Stimulated activated CD4-positive, alpha-beta T cell treated with anti-CD3 and anti-CD28 coated beads, Interleukin-15, amount 100 ng/mL, for 48 hours (primary cell): Measurements from ENCODE around the gene POMGNT2.
"Not testable (repeated sequence)": the region's sequence is repeated elsewhere in the genome, so short reads cannot be mapped to it uniquely, and the experiment has no call there.

Source experiments
- DNase-seq, 2 donors: peaks; one replicate each; pipeline ENCODE4 v3.0.0-alpha.2; 2020; ENCODE audit warnings: low read depth in 2 of 2

The POMGNT2 gene

DNA sequence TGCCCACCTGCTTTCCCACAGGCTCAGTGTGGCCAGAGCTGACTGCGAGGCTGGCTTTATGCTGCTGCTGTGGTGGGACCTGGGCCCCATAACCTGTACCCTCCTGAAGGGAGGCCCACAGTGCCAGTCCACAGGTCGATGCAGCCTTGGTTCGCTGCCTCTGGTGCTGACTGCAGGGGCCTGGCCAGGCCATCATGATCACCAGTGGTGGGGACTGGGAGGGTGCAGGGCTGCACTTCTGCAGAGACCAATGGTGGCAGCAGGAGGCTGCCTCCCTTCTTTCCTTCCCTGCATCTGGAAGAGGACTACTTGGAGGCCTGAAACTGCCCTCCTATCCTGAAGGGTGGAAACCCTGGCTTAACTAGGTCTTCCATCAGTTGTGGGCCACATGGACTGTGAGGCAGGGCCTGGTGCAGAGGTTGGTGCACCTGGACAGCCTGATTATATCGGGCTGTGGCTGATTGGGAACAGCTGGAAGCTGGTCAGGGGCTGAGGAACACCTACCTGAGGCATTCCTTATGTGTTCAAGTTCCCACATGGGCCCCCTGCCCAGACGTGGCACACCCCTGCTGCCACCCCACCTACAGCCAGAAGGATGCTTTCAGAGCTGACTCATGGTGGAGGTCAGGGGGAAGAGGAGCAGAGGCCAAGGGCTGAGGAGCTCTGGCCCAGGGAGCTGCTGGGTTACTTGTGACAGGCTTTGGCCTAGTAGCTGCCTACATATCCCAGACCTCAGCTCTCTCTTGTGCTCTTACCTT lies 29.8 kb downstream of the POMGNT2 start:
- no peak for DNase-seq

DNA sequence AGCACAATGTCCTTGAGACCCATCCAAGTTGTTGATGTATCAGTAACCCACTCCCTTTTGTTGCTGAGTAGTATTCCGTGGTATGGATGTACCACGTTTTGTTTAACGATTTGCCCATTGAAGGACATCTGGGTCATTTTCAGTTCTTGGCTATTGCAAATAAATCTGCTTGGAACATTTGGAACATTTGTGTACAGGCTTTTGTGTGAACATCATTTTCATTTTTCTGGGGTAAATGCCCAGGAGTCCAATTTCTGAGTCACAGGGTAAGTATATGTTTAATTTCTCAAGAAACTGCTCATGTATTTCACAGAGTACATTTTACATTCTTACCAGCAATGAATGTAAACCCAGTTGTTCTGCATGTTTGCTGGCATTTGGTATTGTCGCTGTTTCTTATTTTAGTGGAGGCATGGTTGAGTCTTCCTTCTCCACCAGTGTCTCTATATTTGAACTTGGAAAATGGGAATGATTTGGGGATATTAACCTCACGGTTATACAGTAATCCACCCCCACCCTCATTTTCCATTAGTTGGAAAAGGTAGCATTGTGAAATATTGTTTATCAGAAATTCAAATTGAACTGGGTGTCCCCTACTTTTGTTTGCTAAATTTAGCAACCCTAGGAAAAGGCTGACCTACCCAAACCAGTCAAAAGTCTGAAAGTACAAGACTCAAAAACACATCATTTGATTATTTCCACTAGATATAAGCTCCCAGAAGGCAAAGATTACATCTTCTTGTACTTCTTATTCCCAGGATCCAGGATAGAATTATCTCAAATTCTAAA lies 30.8 kb downstream of the POMGNT2 start:
- DNase-seq, result no peak

- no peak for DNase-seq
Observed at GRCh38 chr3:43074482-43074881, 31.4 kb downstream of the POMGNT2 start.

GRCh38 chr3:43073836-43074220 lies 32.1 kb downstream of the POMGNT2 start:
- no peak for DNase-seq

DNA sequence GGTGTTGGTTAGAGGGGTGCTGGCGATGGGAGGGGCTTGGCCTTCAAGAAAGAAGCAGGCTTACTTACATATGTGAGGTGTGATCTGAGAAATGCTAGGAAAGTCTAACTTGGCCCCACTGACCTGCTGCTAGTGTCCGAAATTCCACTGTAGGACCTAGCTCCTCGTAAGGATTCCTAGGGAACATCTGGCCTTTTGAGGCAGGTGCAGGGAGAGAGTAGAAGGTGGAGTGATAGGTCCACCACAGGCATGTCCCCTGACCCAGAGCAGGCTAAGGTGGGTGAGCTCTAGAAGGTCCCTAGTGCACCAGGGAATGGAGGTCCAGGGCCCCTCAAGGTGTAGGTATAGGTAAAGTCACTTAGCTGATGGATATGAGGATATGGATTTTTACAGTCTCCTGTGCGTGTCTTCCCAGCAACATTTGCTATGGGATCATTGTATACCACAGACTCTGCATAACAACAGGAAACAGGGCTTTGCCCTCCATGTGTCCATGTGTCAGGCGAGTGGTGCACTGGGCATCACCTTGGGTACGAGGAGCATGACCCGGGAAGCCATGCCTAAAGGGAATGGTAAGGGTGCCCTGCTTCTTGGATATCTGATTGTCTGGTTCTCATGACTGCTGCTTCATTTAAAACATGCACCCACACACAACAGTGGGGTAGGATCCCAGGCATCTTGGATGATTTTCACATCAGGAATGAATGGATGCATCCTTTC lies 32.6 kb downstream of the POMGNT2 start:
- DNase-seq, result no peak

DNA sequence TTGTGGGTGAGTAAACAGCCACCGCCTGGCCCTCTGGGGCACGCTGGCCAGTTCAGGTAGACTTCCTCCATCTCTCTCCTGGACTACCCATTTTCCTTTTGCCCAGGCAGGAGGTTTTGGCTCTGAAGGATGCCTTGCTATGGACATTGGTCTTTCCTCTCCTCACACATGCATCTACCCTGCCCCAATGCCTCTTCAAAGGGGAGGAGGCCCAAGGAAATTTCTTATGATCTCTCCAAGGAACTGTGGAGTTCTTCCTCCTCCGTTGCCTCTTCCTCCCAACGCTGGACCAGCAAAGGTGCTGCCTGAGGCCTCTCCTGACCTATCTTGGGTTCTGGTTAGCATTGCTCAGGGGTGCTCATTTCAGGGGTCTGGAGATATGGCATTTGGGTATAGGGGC lies 33.5 kb downstream of the POMGNT2 start:
- no peak for DNase-seq

GRCh38 chr3:43071313-43071893 lies 34.5 kb downstream of the POMGNT2 start:
- peak in 1 of 2 donors; percentile 2 for DNase-seq

- not testable (repeated sequence) for DNase-seq
Observed at GRCh38 chr3:43070670-43071069, 35.2 kb downstream of the POMGNT2 start.

DNA sequence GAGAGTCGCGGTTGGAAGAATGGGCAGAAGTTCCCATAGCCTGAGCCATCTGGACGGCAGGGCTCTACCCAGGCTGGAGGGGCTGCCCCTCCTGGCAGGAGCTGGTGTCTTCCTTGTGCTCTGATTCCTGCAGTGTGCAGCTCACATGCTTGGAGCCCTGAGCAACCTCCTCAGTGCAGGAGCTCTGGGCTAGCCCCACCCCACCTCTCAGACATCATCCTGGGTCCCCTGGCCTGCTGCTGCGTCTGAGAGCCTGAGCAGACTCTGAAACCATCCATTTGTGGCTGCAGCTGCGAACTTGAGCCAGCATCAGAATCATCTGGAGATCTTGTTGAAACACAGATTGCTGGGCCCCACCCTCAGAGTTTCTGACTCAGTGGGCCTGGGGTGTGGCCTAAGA lies 42.8 kb downstream of the POMGNT2 start:
- DNase-seq, result no peak

DNA sequence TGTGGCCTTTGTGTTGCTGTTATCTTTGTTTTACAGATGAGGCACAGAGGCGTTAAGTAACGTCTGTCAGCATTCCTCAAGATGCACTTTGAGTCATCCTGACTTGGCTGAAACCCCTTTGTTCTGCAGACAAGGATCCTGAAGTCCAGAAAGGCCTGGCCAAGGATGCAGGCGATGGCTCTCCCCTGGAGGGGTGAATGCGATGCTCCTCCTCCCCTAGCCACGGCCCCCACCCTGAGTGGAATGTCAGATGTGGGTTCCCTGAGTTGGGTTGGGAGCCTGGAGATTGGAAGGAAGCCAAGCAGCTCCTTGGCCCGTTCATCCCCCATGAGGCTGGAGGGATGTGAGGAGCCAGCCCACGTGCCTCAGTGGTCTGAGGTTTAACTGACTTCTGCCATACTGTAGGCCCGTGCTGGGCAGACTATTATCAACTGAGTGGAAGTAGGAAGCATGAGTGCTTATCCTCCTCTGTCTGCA lies 43.3 kb downstream of the POMGNT2 start:
- no peak for DNase-seq

DNA sequence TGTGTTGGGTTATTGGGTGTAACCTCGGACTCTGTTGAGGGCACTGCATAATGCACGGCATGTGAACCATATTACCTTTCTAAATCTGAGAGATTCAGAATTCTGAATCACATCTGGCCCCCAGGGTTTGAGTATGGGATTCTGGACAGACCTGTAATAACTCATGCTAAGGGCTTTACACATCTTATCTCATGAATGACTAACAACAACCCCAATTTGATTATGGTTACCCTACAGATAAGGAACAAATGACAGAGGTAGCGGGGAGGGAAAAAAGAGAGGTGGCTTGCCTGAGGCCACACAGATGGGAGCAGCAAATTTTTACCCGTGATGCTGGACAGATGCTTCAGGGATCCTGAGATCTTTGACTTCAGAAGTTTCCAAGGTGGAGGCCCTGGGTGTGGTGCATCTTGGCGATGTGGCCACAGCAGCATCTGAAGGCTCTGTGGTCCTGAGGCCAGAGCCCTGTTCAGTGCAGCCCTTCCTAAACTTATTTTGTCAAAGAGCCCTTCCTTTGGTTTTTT lies 43.8 kb downstream of the POMGNT2 start:
- DNase-seq, result no peak

- no peak for DNase-seq
Observed at GRCh38 chr3:43061101-43061895, 44.6 kb downstream of the POMGNT2 start.

GRCh38 chr3:43059456-43059855 lies 46.4 kb downstream of the POMGNT2 start:
- DNase-seq, result no peak

- no peak for DNase-seq
Observed at GRCh38 chr3:43055806-43056770, 49.8 kb downstream of the POMGNT2 start.

GRCh38 chr3:43055393-43055792 lies 50.5 kb downstream of the POMGNT2 start:
- no peak for DNase-seq

- no peak for DNase-seq
Observed at GRCh38 chr3:43054754-43055153, 51.1 kb downstream of the POMGNT2 start.

DNA sequence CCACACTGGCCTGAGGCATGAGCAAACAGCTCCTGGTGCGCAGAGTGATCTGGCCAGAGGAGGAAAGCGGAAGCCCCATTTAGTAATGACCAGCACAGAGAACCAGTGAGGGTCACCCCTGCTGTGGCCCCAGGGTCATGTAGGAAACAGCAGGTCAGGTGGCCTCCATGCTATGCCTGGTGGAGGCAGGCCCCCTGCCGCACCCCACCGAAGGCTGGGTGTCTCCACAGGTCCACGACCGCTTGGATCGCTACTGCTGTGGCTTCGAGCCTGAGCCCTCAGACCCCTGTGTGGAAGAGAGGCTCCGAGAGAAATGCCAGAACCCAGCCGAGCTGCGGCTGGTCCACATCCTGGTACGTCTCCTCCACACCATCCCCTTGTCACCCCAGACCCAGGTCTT lies 52.6 kb downstream of the POMGNT2 start:
- no peak for DNase-seq

DNA sequence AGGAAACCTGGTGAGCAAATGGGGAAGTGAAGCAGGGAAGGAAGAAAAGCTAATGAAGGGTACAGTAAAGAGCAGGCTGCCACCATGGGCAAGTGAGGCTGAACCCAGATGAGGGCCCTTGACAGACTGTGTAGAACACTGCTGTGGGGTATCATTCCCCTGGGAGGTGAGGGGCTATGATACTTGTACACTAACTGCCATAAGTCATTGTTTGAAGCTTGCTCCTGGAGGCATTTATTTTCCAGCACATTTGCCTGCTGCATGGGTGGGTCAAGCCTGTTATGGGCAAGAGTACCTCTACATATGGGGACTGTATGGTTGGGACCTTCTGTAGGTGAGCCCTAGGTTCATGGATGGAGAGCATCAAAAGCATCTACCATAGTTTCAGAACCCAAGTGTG lies 57.4 kb downstream of the POMGNT2 start:
- DNase-seq, result no peak

- DNase-seq, result no peak
Observed at GRCh38 chr3:43046583-43046982, 59.3 kb downstream of the POMGNT2 start.

DNA sequence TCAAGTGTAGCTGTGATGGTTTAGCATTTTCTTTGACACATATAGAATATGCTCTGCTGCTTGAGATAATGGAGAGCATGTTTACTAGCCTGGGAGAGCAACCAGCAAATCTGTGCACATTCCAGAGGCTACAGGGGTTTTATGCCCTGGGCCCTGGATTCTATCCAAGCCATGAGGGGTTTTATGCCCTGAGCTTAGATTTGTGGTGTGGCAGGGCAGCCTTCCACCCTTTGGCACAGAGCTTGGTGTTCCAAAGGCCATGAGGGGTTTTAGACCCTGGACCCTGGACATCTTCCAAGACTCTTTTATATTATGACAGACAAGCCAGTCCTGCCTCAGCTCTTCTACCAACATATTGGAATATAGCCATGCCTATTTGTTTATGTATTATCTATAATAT lies 60.8 kb downstream of the POMGNT2 start:
- DNase-seq, result not testable (repeated sequence)
